Endothelial cell of hepatic sinusoid (primary cell): ENCODE results near the gene SRPK1.

Source experiments
- in situ Hi-C: cut with HindIII; loops from 2 replicates; pipeline ENCODE4 v1.10.0; 2017; ENCODE audit warnings: low sequenced_read_pairs

Gene SRPK1

GRCh38 chr6:35829306-35829705, 91.6 kb downstream of the SRPK1 start:
- in situ Hi-C loops, result no loop called here

- in situ Hi-C loops, result no loop called here
Observed at GRCh38 chr6:35824552-35825192, 96.2 kb downstream of the SRPK1 start.

- in situ Hi-C loops, result no loop called here
Observed at GRCh38 chr6:35823601-35824000, 97.3 kb downstream of the SRPK1 start.

- in situ Hi-C loops, result no loop called here
Observed at GRCh38 chr6:35817515-35817914, 103.4 kb downstream of the SRPK1 start.

DNA sequence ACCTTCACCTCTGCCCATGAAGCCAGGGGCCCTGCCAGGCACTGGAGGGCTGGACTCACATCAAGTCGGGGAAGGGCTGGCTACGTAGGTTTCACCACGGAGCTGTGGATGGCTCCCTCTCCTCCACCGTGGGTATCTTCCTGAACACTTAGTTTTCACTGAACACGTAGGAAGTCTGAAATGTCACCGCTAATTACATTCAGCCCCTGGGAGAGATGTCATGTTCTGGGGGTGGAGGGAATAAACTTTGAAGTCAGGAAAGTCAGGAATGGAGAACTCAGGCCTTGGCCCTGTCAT, 109.3 kb downstream of the SRPK1 start:
- in situ Hi-C loops, result no loop called here

GRCh38 chr6:35810971-35811698, 109.8 kb downstream of the SRPK1 start:
- in situ Hi-C loops, result no loop called here

DNA sequence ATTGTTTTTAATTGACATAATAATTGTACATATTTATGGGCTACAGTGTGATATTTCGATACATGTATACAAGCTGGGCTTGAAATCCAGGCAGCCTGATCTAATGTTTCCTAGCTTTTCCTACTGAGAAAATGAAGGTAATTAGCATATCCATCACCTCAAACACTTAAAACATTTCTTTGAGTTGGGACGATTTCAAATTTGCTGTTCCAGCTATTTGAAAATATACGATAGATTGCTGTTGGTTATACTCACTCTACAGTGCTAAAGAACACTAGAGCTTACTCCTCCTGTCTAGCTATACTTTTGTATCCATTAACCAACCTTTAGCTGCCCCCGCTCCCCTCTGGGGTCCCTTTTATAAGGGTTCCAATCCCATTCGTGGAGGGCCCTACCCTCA, 111.1 kb downstream of the SRPK1 start:
- in situ Hi-C loops, result no loop called here

GRCh38 chr6:35808688-35809087, 112.2 kb downstream of the SRPK1 start:
- in situ Hi-C loops, result no loop called here

DNA sequence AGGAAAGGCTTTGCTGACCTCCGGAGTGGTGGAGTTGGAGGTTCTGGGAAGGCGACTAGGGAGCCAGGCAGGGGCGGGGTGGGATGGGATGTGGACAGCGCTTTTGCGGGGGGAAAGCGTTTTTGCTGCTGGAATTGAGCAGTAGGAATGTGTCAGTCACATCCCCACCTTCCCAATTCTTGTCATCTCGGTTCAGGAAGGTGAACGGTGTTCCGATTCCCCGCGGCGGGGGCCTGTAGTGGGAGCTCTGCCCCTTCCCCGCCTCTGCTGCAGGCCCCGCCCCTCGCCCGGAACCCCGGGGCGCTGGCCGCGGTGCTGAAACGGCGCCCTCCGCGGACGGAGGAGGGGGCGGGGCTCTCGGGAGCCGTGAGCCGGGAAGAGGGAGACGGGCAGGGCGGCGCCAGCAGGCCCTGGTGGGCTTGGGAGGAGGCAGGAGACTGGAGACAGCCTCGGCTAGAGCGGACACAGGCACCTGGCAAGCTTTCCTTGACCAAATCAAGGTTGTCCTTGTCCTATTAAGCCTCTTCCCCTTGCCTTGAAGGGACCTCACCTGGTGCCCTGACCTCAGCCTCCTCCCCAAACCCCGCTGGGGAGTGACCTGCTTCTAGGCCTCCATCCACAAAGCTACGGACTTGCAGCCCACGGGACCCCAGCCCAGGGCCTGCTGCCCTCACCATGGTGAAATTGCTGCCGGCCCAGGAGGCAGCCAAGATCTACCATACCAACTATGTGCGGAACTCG, 115.7 kb downstream of the SRPK1 start, which contains the start of gene LHFPL5:
TSS of gene LHFPL5 (plus strand) at position 357 of the 741 bp plus-strand sequence. CDS start at position 676, 319 bp downstream.
- in situ Hi-C loops, result no loop called here

DNA sequence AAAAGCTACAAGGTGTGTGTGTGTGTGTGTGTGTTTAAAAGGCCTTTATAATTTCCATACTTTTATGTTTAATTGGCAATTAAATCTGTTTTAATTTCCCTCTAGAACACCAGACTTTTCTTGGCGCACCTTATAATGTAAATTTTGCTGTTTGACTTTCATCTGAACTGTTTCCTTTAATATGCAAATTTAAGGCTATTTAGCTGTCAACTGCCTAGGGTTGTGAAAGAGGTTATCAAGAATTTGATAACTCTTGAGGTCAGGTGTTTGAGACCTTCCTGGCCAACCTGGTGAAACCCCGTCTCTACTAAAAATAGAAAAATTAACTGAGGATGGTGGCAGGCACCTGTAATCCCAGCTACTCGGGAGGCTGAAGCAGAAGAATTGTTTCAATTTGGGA, 119.8 kb downstream of the SRPK1 start:
- in situ Hi-C loops, result no loop called here

GRCh38 chr6:35798706-35799105, 122.2 kb downstream of the SRPK1 start:
- in situ Hi-C loops, result loop anchor here (5.0 kb wide), 3 partner anchors 46 to 96 kb away; no protein-coding TSS in a partner anchor

DNA sequence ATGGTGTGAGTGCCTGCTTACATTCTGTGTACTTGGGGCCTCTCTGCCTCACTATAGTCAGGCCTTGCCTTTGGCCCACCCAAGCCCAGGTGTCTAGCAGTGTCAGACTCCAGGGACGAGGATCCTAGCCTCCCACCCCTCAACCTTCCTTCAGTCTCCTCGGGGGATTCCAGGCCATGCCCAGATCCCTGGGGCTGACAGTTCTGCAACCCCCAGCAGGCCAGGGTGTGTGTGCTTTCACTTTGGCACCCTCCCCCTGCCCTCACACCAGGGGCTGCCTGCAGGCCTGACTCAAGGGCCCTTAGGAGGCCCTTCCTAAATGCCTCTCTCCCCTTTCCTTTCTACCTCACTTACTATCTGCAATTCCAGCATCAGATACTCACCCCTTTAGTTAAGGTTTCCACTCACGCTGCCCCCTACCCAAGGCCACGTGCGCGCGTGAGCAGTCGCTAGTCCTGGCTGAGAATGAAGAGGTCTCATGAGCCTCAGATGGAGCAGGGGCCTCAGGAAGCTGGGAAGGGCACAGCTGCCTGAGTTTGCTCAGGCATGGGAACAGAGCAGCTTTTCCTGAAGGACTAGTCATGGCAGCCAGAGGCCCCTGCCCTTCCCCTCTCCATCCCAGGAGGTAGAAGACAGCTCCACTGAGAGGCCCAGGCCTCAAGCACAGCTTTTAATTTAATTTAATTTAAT, 122.9 kb downstream of the SRPK1 start:
- in situ Hi-C loops, result loop anchor here (5.0 kb wide), 3 partner anchors 46 to 96 kb away; no protein-coding TSS in a partner anchor

DNA sequence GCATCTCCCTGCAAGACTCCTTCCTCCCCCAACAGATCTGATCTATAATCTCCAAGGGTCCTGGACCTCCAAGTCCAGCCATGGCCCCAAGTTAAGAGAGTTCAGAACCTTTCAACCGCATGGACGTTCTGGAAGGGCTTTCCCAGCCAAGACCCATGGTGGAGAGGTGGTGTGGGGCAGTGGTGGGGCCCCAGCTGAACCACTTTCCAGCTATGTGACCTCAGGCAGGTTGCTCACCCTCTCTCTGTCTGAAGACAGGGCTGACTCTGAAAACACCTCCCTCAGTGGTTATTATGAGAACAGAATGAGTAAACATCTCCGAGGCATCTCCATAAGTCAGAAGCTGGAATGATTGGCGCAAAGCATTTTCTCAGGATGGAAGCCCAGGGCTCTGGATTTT, 124.7 kb downstream of the SRPK1 start:
- in situ Hi-C loops, result loop anchor here (5.0 kb wide), 3 partner anchors 44 to 94 kb away; no protein-coding TSS in a partner anchor

GRCh38 chr6:35795453-35796071, 125.3 kb downstream of the SRPK1 start:
- in situ Hi-C loops, result loop anchor here (5.0 kb wide), 3 partner anchors 43 to 93 kb away; no protein-coding TSS in a partner anchor

- in situ Hi-C loops, result loop anchor here (5.0 kb wide), 3 partner anchors 42 to 92 kb away; no protein-coding TSS in a partner anchor
Observed at GRCh38 chr6:35794536-35795452, 126.1 kb downstream of the SRPK1 start.

DNA sequence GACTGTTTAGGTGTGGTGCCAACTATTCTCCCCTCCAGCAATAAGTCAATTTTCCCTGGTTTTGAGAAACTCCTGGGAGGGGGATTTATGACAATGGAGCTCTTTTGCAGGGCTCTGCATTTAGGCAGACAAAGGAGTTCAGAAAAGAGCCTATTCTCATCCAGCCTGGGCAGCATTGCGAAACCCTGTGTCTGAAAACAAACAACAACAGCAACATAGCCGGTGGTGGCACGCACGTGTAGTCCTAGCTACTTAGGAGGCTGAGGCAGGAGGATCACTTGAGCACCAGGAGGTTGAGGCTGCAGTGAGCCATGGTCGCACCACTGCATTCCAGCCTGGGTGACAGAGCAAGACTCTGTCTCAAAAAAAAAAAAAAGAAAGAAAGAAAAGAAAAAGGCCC, 130.2 kb downstream of the SRPK1 start:
- in situ Hi-C loops, result no loop called here

- in situ Hi-C loops, result no loop called here
Observed at GRCh38 chr6:35788423-35788982, 132.4 kb downstream of the SRPK1 start.

- in situ Hi-C loops, result no loop called here
Observed at GRCh38 chr6:35787266-35788218, 133.4 kb downstream of the SRPK1 start.
